GM19035 (cell line): Measurements from ENCODE around the gene UNKL.

Experiments used
- ATAC-seq: cut with Tn5 transposase; IDR thresholded peaks from one replicate; pipeline ENCODE4 v1.9.1; 2021; ENCODE audit not compliant: unreplicated experiment

Gene UNKL

DNA sequence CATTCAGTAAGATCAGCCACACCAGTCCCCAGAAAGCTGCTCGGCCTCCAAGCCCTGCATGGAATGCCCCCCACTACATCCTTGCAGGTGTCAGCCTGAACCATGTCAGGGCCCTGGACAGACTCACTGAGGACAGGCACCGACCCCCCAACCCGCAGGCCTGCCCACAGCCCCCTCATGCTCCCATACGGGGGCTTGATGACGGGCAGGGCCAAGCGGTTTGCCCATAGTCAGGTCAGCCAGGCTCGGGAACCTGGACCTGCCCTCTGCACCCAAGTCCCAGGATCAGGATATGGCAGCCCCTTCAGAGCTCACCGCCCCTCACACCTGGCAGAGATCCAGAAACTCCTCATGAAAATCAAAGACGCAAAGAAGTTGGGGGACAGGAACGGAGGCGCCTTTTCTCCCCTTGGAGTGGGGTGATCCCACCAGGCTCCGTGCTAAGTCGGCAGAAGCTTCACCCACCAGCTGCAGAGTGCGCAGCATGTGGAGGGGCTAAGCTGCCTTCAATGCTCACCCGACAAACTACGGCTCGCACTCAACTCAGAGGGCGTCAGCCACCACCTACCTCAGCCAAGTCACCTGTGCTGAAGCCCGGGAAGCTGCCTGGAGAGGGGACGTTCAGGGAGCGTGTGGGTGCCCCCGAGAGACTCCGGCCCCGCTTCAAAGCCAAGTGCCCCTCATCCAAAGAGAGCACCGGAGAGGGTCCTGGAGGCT, 36.3 kb downstream of the UNKL start:
- ATAC-seq = no peak

DNA sequence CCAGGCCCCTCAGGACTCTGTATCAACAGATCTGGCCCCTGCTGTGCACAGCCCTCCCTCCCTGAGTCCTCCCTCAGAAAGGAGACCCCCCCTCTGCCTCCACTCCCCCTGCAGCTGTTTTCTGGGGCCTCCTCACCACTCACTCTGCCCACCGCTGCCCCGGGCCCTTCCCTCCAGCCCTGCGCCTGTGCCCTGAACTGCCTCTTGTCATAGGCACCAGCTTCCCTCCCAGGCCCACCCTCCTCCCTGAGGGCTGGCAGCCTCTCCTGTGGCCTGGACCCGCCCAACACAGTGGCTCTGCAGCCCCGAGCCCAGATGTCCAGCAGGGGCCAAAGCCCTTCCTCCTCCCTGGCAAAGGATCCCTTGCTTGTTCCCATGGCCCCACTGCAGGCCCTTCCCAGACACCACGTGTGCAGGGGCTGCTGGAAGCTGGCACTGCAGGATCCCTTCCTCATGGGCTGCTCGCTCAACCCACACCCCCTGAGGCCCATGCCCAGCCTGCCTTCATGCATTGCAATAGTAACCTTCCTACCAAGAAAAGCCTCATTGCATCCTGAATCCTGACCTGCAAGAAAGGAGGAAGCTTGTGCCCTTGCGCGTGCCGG, 37.0 kb downstream of the UNKL start:
- ATAC-seq = no peak

DNA sequence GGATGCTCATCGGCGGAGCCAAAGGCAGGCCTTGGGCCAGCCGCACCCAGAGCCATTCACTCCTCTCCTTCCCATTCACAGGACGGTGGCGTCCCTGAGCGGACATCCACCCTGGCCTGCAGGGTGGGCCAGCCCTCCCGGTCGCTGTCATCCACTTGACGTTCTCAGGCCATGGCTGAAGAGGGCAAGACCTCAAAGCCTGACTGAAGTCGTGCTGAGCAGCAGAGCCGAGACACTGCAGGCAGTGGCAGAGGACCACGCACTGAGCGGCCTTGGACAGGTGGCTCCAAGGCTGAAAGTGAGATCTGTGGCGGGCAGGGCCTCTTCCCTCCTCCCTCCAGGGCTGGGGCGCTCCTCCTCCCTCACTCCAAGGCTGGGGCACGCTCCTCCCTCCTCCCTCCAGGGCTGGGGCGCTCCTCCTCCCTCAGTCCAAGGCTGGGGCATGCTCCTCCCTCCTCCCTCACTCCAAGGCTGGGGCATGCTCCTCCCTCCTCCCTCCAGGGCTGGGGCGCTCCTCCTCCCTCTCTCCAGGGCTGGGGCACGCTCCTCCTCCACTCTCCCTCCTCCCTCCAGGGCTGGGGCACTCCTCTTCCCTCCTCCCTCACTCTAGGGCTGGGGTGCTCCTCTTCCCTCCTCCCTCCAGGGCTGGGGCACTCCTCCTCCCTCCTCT, 38.6 kb downstream of the UNKL start:
- no peak for ATAC-seq

DNA sequence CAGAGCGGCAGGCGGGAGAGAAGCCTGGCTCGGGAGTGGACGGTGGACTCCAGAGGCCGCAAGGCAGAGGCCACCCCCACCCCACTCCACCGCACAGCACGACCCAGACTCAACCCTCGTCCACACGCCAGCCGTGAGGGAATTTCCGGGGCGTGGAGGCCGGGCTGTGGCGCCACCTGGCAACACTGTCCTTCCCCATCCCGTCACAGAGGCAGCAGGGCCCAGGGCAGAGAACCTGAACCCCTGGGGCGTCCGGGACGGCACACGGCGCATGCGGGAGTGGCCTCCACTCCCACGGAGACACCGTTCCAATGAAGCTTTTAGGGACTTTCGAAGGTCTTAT, 39.2 kb downstream of the UNKL start:
- ATAC-seq = no peak

DNA sequence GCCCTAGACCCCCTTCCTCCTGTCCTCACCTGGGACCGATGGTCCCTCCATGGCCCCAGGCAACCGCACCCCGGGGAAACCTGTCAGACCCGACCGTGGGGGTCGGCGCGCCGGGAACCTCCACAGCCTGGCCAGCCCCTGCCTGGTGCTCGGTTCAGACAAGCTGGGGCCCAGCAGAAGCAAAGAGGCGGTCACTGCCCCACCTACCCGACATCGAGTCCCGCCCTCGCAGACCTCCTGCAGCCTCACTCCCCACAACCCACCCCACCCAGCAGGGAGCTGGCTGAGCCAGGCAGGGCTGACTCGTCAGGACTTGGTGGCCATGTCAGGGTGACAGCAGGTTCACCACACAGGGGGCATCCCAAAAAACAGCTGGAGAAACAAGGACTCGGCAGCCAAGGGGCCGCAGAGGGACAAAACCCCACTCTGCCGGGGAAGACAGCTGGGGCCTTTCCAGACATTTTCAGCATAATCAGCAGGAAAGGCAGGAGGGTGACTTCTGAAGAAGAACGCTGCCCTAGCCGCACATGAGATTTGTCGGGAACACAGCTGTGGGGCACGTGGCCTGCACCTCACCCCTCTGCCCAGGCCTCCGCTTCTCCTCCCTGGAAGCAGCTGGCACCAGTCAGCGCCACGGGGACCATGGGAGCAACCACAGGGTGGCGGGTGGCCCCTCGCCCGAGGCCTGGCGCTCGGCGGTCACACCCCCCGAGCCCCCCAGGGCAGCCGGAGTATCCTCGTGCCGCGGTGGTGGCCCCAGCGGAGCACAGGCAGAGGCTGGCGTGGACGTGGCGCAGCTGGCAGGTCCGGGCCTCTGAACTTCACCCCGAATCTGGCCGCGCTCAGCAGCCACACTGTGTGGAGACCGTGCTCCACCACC, 39.8 kb downstream of the UNKL start:
- no peak for ATAC-seq

DNA sequence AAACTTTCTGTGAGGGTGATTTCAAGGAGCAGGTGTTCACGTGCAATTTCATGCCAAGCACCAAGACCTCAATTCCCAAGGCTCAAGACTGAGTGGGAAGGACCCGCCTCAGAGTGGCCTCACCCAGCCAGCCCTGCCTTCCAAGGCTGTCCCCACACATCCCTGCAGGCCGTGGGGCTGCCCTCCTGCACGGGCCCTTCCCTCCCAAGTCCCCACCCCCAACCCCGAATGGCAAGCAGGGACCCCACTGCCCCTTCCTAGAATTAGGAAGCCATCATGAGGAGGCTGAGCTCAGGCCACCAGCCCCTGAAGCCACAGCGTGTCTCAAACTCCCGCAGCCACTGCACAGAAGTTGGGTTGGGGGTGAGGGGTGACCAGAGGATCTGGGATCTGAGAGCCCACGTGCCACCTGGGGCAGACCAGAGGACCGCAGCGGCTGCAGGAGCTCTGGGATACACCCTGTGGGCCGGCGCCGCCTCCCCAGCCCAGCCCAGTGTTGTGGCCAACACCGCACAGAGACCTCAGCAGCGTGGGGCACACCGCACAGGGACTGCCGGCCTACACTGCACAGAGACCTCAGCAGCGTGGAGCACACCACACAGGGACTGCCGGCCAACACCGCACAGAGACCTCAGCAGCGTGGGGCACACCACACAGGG, 42.1 kb downstream of the UNKL start:
- ATAC-seq = no peak

DNA sequence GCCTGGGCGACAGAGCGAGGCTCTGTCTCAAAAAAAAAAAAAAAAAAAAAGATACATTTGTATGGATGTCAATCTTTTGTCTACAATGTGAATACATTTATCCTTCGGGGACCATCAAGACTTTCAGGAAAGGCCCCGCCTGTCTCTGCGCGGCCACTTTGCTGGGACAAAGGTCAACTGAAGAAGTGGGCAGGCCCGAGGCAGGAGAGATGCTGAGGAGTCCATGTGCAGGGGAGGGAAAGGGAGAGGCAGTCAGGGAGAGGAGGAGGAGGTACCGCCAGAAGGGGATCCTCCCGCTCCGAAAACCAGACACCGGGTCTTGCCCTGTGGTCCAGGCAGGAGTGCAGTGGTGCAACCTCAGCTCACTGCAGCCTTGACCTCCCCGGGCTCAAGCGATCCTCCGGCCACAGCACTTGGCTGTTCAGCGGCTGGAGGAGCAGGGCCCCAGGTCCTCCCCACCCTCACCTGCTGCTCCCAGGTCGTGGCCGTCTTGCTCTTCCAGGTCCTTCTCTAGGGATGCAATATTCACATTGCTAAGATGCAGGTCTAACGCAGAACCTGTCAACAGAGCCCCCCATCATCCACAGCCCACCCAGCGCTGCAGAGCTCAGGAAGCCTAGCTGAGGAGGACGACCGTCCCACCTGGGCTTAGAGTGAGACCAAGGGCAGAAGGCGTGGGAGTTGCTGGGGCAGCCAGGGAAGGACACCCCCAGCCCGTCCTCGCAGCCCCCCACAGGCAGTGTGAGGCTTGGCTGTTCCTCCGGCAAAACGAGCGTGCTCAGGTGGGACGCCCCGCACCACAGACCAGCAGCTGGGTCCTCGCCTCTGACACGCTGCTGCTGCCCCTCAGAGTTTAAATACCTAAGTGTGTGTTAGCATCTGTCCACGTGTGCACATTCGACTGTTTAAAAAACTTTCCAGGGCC, 43.2 kb downstream of the UNKL start:
- ATAC-seq = no peak

DNA sequence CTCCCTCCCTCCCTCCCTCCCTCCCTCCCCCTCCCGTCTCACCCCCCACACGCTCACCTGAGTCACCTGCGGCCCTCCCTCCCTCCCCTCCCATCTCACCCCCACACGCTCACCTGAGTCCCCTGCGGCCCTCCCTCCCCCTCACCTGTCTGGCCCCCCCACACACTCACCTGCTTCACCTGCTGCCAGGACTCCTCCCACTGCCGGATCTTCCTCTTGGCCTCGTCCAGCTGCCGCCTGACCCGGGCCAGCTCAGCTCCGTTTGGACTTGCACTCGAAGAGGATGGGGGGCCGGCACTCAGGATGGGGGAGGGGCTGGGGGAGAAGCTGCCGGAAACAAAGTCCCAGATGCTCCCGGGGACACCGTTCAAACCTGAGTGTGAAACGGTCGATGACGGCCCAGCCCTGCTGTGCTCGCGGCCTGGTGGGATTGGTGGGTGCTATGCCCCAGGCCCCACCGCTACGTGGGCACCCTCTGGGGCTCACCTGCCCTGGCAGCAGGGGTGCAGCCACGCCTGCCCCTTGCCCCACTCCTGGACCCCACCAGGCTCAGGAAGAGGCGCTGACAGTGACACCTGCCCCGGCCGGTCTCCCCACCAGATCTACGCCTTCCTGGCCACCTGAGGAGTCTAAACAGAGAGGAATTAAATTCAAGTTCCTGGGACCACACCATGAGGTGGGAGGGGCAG, 46.9 kb downstream of the UNKL start:
- ATAC-seq = no peak

DNA sequence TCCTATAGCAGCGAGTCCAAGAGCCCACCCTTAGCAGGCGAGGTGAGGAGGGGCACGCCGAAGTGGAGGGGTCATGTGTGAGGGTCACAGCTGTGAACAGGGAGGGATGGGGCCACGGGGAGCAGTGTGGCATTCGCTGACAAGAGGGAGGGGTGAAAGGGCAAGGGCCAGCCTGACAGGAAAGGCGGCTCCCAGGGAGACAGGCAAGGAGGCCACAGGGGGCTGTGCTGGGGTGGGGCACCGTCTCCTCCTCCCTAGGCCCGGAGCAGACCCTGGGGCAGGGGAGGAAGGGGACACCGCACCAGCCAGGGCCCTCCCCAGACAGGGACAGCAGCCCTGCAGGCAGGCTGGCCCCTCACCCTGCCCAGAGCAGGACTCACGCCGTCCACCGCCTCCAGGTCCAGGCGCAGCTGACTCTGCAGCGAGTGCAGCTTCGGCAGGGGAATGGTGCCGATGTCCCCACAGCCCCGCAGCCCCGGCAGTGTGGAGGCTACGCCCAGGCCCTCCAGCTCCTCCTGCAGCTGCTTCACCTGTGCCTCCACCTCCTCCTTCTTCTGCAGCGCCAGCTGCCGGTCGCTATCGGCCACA, 47.7 kb downstream of the UNKL start:
- no peak for ATAC-seq

DNA sequence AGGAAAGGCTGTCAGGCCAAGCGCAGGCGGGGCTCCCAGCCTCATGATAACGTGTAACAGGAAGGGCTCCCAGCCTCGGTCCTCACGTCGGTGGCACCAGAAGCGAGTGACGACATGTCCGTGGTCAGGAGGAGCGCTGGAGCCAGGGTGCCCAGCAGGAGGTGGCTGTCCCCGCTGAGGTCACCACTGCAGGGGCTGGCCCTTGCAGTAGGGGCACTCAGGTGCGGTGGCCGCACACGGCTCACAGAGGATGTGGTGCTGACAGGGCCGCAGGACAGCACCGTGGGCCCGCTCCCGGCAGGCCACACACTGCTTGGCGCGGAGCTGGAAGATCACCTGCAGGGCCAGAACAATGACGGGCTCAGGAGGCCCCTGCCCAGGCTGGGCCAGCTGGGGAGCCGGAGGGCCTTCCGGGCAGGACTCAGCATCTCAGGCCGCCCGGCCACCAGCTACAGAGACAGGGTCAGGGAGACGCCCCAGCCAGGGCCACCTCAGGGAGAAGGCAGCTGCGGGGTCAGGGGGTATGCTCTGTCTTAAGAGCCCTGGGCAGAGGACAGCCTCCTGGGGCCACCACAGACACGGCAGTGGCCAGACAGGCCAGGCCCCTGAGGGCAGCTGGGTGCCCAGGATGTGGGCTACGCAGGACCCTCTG, 48.3 kb downstream of the UNKL start:
- ATAC-seq = no peak

DNA sequence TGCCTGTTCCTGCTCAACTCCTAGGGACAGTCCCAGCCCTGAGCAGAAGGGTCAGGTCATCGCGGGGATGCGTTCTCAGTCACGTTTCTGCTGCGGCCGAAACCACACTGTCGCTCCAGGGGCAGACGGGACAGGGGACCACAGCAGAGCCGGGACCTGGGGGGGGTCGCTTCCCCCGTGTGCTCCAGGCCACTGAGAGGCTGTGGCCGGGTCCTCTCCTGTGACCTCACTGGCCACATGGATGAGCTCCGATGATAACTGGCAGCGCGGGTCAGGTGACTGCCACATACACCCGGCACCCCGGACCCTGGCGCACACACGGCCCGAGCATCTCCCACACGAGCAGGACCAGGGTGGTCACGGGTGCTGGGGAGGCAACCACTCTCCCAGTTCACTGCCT, 50.0 kb downstream of the UNKL start:
- ATAC-seq = no peak

DNA sequence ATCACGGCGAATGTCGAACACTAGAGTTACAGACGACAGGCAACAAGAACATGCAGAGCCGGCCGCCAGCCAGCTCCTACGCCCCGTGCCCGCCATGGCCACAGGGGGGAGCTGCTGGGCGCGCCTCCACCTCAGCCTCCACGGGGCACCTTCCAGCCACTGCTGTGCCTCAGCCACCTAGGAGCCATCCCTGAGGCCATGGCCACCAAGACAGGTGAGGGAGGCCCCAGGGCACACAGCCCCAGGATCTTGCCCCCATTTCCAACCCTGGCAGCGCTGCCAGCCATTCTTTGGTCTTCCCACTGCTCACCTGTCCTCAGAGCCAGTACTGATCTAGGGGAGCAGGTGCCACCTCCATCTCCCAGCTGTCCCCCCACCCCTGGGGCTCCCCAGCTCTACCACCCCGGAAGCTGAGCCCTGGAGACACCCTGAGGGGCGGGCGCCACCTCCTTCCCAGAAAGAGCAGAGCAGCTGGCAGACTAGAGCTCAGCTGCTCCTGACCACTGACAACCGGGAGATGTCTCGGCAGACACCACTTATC, 50.9 kb downstream of the UNKL start:
- ATAC-seq = no peak

DNA sequence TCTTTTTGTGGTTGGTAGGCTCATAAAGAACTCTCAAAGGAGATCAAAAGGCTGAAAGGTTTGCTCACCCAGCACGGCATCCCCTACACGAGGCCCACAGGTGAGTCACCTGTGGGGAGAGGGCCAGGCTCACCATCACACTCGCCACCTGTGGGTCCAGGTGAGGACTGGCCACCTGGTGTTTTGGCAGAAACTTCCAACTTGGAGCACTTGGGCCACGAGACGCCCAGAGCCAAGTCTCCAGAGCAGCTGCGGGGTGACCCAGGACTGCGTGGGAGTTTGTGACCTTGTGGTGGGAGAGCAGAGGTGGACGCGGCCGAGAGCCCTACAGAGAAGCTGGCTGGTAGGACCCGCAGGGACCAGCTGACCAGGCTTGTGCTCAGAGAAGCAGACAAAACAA, 51.7 kb downstream of the UNKL start:
- ATAC-seq = no peak

DNA sequence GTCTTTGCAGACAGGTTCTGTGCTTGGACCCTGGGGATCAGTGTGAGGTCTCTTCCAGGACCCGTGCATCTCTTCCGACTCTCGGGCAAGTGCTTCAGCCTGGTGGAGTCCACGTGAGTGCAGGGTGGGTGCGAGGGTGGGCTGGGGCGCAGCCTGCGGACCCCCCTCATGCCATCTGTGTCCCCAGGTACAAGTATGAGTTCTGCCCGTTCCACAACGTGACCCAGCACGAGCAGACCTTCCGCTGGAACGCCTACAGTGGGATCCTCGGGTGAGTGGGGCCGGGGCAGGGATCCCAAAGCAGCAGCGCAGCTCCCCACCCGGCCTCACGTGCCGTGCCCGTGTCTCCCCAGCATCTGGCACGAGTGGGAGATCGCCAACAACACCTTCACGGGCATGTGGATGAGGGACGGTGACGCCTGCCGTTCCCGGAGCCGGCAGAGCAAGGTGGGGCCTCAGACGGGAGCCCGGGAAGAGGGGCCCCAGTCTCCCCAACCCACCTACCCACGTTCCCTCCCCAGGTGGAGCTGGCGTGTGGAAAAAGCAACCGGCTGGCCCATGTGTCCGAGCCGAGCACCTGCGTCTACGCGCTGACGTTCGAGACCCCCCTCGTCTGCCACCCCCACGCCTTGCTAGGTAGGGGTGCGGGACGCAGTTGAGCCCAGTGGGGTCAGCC, 52.7 kb downstream of the UNKL start:
- ATAC-seq = no peak

DNA sequence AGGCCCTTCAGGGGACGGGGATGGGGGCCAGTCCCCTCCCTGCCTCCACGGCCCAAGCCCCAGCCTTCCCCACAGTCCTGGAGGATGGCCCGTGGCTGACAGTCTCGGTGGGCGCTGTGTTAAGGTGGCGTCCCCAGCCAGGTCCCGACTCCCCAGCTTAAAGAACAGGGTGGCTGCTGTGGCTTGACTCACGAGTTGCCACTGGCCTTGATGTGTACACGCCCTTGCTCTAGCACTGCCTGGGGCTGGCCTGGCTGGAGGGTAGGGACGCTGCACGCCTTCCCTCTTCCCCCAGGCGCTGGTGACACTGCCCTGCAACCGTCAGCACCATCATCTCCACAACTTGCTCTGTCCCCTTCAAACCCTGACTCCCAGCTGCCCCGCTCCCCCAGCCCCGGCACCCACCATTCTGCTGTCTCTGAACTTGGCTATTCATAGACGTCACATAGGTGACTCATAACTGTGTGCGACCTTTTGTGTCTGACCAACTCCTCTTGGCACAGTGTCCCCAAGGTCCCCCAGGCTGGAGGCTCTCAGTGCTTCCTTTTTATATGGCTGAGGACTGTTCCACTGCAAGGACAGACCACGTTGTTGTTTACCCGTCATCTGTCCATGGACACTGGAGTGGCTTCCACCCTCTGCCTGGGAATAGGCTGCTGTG, 56.5 kb downstream of the UNKL start:
- ATAC-seq = no peak

DNA sequence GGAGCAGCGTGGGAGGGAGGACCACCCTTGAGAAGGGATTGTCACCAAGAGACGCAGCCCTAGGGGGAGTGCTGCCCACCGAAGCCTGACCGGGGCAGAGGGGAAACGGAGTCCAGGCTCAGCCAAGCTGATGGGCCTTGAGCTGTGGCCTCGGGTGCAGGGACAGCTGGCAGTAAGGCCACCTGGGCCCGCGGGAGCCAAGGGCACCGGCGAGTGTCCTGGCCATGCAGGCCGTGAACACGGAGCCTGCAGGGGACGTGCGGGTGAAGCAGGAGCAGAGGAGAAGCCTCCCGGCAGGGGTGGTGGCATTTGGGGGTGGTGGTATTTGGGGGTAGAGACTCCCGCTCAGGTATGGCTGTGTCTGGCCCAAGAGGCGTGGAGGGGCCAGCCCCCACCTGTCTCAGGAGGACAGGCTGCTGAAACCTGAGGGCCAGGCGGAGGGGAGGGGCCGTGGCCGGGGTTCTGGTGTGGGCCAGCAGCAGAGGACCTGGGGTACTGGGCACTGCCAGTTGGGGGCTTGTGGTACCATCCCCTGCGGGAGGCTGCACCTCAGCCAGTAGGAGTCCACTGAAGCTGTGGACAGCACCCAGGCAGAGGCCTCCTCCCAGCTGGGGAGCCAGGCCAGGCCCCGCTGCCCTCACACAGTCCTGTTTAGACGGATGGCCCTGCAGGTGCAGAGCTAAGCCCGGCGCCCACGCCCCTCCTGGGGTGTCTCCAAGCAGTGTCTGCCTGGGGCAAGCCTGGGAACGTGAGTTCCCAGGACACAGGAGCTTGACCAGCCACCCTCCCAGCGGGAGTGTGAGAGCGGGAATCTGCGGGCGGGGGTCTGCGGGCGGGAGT, 58.2 kb downstream of the UNKL start:
- no peak for ATAC-seq
